SK-N-SH treated with all-trans-retinoic acid at 6 μM for 48 hours (cell line): ENCODE measurements around the gene LRP2.

Experiments
- ATAC-seq: fragments of 200-7000 bp; cut with Tn5 transposase; 3 replicates; pipeline ENCODE4 v1.9.1; 2020; ENCODE audit warnings: mild to moderate bottlenecking, moderate library complexity
- ARNTL ChIP-seq: fragments of 450-650 bp; formaldehyde crosslinking; IDR thresholded peaks from 2 replicates; pipeline ENCODE4 v1.5.0; 2020; ENCODE audit warnings: low read depth, mild to moderate bottlenecking, moderate library complexity, borderline replicate concordance
- BACH2 ChIP-seq: fragments of 250-450 bp; sonication (Bioruptor Pico); IDR thresholded peaks from 2 replicates; pipeline ENCODE4 v1.9.0; 2021; ENCODE audit warnings: mild to moderate bottlenecking, borderline replicate concordance
- CSDC2 ChIP-seq: fragments of 250-450 bp; sonication (Bioruptor Pico); IDR thresholded peaks from 2 replicates; pipeline ENCODE4 v1.5.0; 2020; ENCODE audit warnings: mild to moderate bottlenecking, moderate library complexity
- ESRRG ChIP-seq: fragments of 250-450 bp; sonication (Bioruptor Pico); IDR thresholded peaks from 2 replicates; pipeline ENCODE4 v1.6.1; 2021; ENCODE audit warnings: mild to moderate bottlenecking
- GLIS3 ChIP-seq: fragments of 250-450 bp; sonication (Bioruptor Pico); IDR thresholded peaks from 2 replicates; pipeline ENCODE4 v1.5.0; 2020; ENCODE audit warnings: mild to moderate bottlenecking, moderate library complexity
- ISL1 ChIP-seq: fragments of 250-450 bp; sonication (Bioruptor Pico); IDR thresholded peaks from 2 replicates; pipeline ENCODE4 v2.1.2; 2022; ENCODE audit warnings: mild to moderate bottlenecking, moderate library complexity
- OSR1 ChIP-seq: fragments of 250-450 bp; sonication (Bioruptor Pico); IDR thresholded peaks from 2 replicates; pipeline ENCODE4 v1.8.0; 2022; ENCODE audit warnings: moderate library complexity, mild to moderate bottlenecking, inconsistent platforms
- PPARA ChIP-seq: fragments of 250-450 bp; sonication (Bioruptor Pico); IDR thresholded peaks from 2 replicates; pipeline ENCODE4 v1.5.0; 2020; ENCODE audit warnings: mild to moderate bottlenecking, borderline replicate concordance
- RARB ChIP-seq: fragments of 250-450 bp; sonication (Bioruptor Pico); IDR thresholded peaks from 2 replicates; pipeline ENCODE4 v1.8.0; 2021; ENCODE audit warnings: mild to moderate bottlenecking, moderate library complexity
- SNAI2 ChIP-seq: fragments of 250-450 bp; sonication (Bioruptor Pico); IDR thresholded peaks from 2 replicates; pipeline ENCODE4 v1.5.0; 2020; ENCODE audit warnings: mild to moderate bottlenecking, moderate library complexity
- TCF4 ChIP-seq: fragments of 250-450 bp; sonication (Bioruptor Pico); IDR thresholded peaks from 2 replicates; pipeline ENCODE4 v1.8.0; 2021; ENCODE audit warnings: mild to moderate bottlenecking, moderate library complexity, borderline replicate concordance
- TOX ChIP-seq: fragments of 250-450 bp; sonication (Bioruptor Pico); IDR thresholded peaks from 2 replicates; pipeline ENCODE4 v1.8.0; 2021; ENCODE audit warnings: mild to moderate bottlenecking, moderate library complexity, borderline replicate concordance
- ZC3H10 ChIP-seq: fragments of 250-450 bp; sonication (Bioruptor Pico); IDR thresholded peaks from 2 replicates; pipeline ENCODE4 v1.5.1; 2021; ENCODE audit warnings: mild to moderate bottlenecking, moderate library complexity
- ZFP3 ChIP-seq: fragments of 250-450 bp; sonication (Bioruptor Pico); IDR thresholded peaks from 2 replicates; pipeline ENCODE4 v1.5.0; 2020; ENCODE audit warnings: mild to moderate bottlenecking, moderate library complexity
- ZFP30 ChIP-seq: fragments of 450-650 bp; formaldehyde crosslinking; IDR thresholded peaks from 2 replicates; pipeline ENCODE4 v1.5.0; 2022; ENCODE audit warnings: mild to moderate bottlenecking, moderate library complexity
- ZNF565 ChIP-seq: fragments of 450-650 bp; formaldehyde crosslinking; conservative IDR thresholded peaks from 2 replicates; pipeline ENCODE4 v1.5.0; 2020; ENCODE audit warnings: low read depth, mild to moderate bottlenecking, moderate library complexity
- ZNF8 ChIP-seq: fragments of 450-650 bp; formaldehyde crosslinking; IDR thresholded peaks from 2 replicates; pipeline ENCODE4 v1.5.0; 2020; ENCODE audit warnings: mild to moderate bottlenecking, moderate library complexity
- TF ChIP-seq, protein P1 (sequence below): fragments of 250-450 bp; sonication (Bioruptor Pico); IDR thresholded peaks from 2 replicates; pipeline ENCODE4 v1.8.0; 2021; ENCODE audit warnings: low read depth, mild to moderate bottlenecking, moderate library complexity, borderline replicate concordance
- TF ChIP-seq, protein P2 (sequence below): fragments of 250-450 bp; sonication (Bioruptor Pico); IDR thresholded peaks from 2 replicates; pipeline ENCODE4 v1.5.1; 2020; ENCODE audit warnings: low read depth, mild to moderate bottlenecking, moderate library complexity
- TF ChIP-seq, protein P3 (sequence below): fragments of 250-450 bp; sonication (Bioruptor Pico); IDR thresholded peaks from 2 replicates; pipeline ENCODE4 v1.5.1; 2021; ENCODE audit warnings: mild to moderate bottlenecking, moderate library complexity
- TF ChIP-seq, protein P4 (sequence below): fragments of 250-450 bp; sonication (Bioruptor Pico); IDR thresholded peaks from 2 replicates; pipeline ENCODE4 v1.5.0; 2020; ENCODE audit warnings: mild to moderate bottlenecking, moderate library complexity

Gene LRP2

DNA sequence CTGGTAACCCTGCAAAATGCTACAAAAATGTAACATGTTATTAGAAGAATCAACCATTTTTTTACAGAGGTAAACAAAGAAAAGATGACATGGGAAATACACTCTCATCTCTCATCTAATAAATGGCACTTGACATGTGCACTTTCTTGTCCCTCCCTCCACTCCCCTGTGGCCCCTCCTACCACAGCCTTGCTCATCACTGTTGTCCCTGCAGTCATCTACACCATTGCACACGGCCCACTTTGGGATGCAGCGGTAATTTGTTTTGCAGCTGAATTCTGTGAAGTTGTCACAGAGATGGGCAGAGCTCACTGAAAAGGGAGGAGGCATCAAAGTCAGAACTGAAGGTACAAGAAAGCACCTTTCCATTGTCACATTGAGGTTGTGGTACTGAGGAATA lies 189.4 kb downstream of the LRP2 start:
- TF ChIP-seq TOX (CRISPR knock-in tag) (no peak), GLIS3 (CRISPR knock-in tag) (no peak), BACH2 (CRISPR knock-in tag) (no peak), ZFP3 (CRISPR knock-in tag) (no peak)
- TF ChIP-seq, protein P1, sequence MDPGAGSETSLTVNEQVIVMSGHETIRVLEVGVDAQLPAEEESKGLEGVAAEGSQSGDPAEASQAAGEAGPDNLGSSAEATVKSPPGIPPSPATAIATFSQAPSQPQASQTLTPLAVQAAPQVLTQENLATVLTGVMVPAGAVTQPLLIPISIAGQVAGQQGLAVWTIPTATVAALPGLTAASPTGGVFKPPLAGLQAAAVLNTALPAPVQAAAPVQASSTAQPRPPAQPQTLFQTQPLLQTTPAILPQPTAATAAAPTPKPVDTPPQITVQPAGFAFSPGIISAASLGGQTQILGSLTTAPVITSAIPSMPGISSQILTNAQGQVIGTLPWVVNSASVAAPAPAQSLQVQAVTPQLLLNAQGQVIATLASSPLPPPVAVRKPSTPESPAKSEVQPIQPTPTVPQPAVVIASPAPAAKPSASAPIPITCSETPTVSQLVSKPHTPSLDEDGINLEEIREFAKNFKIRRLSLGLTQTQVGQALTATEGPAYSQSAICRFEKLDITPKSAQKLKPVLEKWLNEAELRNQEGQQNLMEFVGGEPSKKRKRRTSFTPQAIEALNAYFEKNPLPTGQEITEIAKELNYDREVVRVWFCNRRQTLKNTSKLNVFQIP (CRISPR knock-in tag) = no peak
- no peak for ATAC-seq

DNA sequence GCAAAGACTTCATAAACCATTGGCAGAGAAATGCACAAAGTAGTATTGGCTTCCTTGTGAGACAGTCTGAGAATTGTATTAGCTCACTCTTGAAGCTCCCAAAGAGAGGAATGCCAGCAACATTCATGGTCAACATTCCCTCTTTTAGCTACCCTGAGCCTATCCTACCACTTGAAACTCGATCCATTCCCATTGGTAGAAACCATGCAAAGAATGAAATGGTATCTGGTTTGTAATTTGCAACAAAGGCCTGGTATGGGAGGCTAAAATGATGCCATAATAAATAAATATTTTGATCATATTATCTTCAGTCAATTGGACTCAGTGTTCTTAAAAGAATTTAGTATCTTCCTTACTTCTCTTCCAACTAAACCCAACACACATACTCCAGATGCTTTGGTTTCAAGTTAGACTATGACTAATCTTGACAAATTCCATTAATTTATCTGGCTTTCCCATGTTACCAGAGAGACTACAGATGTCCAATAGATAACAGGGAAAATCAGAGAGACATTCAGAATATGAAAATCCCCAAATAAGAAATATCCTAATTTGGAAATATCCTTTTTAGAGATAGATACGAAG lies 190.1 kb downstream of the LRP2 start:
- TF ChIP-seq ZFP30 (CRISPR knock-in tag) (no peak), CSDC2 (CRISPR knock-in tag) (no peak), TOX (CRISPR knock-in tag) (no peak), GLIS3 (CRISPR knock-in tag) (no peak), BACH2 (CRISPR knock-in tag) (no peak), ZNF8 (CRISPR knock-in tag) (no peak), OSR1 (CRISPR knock-in tag) (no peak), ISL1 (CRISPR knock-in tag) (no peak), TCF4 (CRISPR knock-in tag) (no peak), ESRRG (CRISPR knock-in tag) (no peak), PPARA (CRISPR knock-in tag) (no peak), ZC3H10 (CRISPR knock-in tag) (no peak), ARNTL (CRISPR knock-in tag) (no peak), ZFP3 (CRISPR knock-in tag) (no peak)
- TF ChIP-seq, protein P2, sequence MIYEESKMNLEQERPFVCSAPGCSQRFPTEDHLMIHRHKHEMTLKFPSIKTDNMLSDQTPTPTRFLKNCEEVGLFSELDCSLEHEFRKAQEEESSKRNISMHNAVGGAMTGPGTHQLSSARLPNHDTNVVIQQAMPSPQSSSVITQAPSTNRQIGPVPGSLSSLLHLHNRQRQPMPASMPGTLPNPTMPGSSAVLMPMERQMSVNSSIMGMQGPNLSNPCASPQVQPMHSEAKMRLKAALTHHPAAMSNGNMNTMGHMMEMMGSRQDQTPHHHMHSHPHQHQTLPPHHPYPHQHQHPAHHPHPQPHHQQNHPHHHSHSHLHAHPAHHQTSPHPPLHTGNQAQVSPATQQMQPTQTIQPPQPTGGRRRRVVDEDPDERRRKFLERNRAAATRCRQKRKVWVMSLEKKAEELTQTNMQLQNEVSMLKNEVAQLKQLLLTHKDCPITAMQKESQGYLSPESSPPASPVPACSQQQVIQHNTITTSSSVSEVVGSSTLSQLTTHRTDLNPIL (CRISPR knock-in tag) = no peak
- TF ChIP-seq, protein P3, sequence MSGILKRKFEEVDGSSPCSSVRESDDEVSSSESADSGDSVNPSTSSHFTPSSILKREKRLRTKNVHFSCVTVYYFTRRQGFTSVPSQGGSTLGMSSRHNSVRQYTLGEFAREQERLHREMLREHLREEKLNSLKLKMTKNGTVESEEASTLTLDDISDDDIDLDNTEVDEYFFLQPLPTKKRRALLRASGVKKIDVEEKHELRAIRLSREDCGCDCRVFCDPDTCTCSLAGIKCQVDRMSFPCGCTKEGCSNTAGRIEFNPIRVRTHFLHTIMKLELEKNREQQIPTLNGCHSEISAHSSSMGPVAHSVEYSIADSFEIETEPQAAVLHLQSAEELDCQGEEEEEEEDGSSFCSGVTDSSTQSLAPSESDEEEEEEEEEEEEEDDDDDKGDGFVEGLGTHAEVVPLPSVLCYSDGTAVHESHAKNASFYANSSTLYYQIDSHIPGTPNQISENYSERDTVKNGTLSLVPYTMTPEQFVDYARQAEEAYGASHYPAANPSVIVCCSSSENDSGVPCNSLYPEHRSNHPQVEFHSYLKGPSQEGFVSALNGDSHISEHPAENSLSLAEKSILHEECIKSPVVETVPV (CRISPR knock-in tag) = no peak
- TF ChIP-seq, protein P1 (CRISPR knock-in tag) = no peak
- TF ChIP-seq, protein P4, sequence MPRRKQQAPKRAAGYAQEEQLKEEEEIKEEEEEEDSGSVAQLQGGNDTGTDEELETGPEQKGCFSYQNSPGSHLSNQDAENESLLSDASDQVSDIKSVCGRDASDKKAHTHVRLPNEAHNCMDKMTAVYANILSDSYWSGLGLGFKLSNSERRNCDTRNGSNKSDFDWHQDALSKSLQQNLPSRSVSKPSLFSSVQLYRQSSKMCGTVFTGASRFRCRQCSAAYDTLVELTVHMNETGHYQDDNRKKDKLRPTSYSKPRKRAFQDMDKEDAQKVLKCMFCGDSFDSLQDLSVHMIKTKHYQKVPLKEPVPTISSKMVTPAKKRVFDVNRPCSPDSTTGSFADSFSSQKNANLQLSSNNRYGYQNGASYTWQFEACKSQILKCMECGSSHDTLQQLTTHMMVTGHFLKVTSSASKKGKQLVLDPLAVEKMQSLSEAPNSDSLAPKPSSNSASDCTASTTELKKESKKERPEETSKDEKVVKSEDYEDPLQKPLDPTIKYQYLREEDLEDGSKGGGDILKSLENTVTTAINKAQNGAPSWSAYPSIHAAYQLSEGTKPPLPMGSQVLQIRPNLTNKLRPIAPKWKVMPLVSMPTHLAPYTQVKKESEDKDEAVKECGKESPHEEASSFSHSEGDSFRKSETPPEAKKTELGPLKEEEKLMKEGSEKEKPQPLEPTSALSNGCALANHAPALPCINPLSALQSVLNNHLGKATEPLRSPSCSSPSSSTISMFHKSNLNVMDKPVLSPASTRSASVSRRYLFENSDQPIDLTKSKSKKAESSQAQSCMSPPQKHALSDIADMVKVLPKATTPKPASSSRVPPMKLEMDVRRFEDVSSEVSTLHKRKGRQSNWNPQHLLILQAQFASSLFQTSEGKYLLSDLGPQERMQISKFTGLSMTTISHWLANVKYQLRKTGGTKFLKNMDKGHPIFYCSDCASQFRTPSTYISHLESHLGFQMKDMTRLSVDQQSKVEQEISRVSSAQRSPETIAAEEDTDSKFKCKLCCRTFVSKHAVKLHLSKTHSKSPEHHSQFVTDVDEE = no peak
- ATAC-seq = no peak

DNA sequence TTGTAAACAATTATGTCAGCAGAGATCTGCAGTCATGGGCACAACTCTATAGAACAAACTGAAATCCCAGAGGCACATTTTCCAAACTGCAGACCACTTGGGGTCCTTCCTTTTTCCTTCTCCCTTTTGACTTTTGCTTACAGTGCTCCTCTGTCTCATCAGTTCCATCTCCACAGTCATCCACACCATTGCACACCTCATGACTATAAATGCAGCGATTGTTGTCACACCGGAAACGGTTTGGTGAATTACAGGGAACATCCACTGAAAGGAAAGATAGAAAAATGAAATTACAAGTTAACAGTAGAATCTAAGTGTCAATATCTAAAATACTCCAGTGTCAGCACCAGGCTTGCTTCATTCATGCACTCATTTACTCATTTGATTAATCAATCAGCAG lies 196.5 kb downstream of the LRP2 start:
- no peak for ATAC-seq
- TF ChIP-seq TCF4 (CRISPR knock-in tag) = no peak
- TF ChIP-seq GLIS3 (CRISPR knock-in tag) = no peak
- TF ChIP-seq, protein P3 (CRISPR knock-in tag) = no peak
- TF ChIP-seq TOX (CRISPR knock-in tag) = no peak
- TF ChIP-seq OSR1 (CRISPR knock-in tag) = no peak
- no peak for TF ChIP-seq ZNF8 (CRISPR knock-in tag)
- no peak for TF ChIP-seq RARB (CRISPR knock-in tag)
- TF ChIP-seq, protein P1 (CRISPR knock-in tag) = no peak
- no peak for TF ChIP-seq ZNF565
- no peak for TF ChIP-seq SNAI2 (CRISPR knock-in tag)
- no peak for TF ChIP-seq ISL1 (CRISPR knock-in tag)
- no peak for TF ChIP-seq CSDC2 (CRISPR knock-in tag)
- TF ChIP-seq, protein P2 (CRISPR knock-in tag) = no peak
- TF ChIP-seq BACH2 (CRISPR knock-in tag) = no peak
